ENCODE data around the gene SIM1.
A peak's percentile ranks its signal among the peaks of the same experiment; 100 is the strongest.

SIM1 gene

DNA sequence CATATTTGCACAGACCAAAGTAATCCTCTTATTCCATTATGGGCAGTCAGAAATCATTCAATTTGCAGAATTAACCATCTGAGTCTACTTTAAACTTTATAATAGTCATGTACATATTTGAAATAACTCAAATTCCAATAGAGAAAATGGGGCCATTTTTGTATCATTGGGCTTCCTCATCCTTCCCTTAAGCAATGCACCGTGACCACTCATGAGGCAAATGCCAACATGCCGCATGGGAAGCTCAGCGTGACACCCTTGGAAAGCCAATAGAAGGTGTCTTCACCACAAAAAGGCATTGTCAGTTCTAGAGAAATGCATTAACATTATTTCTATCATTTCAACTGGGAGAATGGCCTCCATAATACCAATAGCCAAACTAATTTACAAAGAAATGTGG is 38.5 kb downstream of the SIM1 start:
- no peak for DNase-seq

DNA sequence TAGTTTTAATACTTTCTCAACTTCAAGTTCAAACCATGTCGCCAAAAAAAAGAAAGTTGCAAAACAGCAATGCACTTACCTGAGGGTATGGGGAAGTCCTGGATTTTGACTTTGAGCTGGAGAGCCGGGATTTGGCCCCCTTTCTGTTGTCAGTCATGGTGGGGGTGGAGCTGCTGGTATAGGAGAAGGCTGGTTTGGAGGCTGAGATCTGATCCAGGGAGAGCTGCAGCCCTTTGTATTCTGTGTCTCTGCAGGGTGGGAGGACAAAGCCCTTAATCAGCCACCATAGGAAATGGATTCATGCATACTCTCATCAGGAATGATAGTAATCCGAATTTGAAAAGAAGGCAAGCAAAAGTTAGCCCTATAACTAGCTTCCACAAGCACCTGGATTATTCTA is 44.0 kb downstream of the SIM1 start:
- DNase-seq, result no peak

- no peak for DNase-seq
Observed at GRCh38 chr6:100417036-100417435, 47.7 kb downstream of the SIM1 start.

GRCh38 chr6:100415768-100416167 is 49.0 kb downstream of the SIM1 start:
- no peak for DNase-seq

GRCh38 chr6:100412872-100413271 is 51.8 kb downstream of the SIM1 start:
- DNase-seq, result no peak

DNA sequence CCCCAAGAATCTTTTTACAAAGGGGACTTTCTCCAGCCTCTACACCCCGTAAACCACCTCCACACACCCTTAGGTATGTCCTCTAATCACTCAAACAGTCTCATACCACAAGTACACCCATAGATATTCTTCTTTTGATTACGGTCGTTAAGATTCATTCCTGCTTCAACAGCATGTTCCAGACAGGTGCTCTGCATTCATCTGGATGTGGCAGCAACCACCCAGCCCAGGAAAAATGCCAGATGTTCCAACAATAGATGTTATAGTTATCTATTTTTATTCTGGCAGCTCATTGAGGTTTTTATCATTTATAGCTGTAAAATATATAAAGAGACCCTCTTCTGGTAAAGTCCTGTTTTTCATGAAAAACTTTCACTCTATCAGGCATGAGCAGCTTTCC is 60.7 kb downstream of the SIM1 start:
- DNase-seq, result no peak

- DNase-seq, result no peak
Observed at GRCh38 chr6:100393493-100393892, 71.2 kb downstream of the SIM1 start.

- no peak for DNase-seq
Observed at GRCh38 chr6:100392423-100392822, 72.3 kb downstream of the SIM1 start.

DNA sequence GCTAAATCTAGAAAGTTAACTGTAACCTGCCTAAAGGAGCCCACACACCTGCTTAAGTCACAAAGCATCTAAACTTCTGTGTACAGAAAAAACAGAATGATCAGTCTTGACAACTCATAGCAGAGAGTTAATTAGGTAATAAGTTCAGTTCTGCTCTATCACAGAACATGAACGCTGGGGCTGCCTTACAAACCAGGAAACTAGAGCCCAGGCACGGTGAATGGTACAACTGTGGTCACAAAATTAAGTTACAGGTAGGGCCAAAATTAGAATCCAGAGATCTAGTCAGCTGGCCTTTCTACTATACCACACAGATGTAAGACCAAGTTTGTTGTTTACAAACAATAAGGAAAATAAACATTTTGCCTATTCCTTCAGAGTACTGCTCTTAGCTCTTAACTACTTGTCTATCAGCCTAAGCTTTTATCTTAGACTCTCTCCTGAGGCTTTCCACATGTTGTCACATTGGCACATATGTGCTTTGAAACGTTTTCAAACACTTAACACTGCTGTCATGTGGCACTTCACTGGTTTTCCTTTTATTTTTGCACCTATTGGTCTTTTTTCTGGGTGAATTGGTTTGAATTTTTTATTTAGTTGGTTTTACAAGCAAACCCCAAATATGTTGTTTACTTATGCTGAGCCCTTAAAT is 75.7 kb downstream of the SIM1 start:
- no peak for DNase-seq

DNA sequence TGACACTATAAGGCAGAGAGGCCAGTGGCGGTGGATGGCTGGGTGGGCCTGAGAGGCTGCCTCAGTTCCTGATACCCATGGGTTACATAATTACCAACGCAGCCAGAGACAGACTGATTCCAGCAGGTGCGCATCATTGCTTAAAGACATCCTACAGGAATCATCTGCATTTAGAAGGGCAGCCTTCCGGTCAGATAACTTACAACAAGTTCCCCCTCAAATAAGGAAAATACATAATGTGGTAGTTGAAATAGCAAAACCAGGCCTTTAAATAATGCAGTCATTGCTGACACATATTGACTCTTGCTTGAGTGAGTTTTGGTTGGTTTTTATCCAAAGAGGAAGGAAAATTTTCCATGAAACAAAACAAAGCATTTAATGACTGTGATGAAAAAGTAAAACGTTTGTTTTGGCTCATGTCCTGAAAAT is 81.9 kb downstream of the SIM1 start:
- no peak for DNase-seq

DNA sequence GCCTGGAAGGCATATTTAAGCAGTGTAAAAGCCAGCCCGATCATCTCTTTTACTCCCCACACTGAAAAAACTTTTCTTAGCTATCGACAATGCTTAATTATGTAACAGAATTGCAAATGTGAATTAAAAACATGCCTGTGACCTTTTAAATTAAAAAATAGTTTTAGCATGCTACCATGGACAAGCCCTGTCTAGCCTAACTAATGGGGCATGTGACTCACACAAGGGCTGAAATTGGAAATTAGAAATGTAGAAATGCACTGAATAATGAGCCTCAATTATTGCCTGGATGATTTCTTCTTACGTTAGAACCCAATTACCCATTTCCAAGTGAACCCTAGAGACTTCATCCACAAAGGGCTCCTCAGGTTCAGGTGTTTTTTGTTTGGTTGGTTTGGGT is 82.7 kb downstream of the SIM1 start:
- no peak for DNase-seq

DNA sequence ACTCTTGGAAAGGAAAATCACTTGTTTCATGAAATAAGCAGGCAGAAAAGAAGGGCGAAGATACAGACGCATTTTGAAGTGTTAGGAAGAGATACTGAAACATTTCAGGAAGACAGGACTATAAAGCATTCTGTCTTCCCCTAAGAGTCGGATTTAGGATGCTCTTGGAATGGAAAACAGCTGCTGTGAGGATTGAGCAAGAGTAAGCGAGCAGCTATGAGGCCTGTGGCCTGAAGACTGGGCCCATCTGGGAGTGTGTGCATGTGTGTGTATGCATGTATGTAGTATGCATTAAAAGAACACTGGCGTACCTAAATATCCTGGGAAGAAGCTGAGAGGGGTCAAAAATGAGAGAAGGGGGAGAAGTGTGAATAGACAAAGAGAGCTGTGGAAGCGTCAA is 83.6 kb downstream of the SIM1 start:
- DNase-seq, result no peak

DNA sequence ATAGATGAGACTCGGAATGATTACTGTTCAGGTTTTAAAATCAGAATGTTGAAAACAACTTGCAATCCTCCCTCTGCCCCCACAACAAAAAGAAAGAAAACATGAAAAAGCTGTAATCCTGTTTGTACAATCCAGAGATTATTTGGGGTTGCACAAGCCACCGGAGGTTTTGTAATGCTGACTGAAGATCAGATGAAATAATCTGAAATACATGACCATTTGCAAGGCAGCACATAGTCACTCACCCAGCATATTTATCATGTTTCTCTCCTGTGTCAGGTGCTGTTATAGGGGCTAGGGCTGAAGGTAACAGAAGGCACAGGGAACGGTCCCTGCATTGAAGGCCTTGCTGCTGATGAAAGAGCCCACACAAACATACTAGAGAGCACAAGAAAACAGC is 85.3 kb downstream of the SIM1 start:
- DNase-seq, result no peak

- DNase-seq, result no peak
Observed at GRCh38 chr6:100378576-100378975, 86.1 kb downstream of the SIM1 start.

GRCh38 chr6:100376103-100376502 is 88.6 kb downstream of the SIM1 start:
- DNase-seq, result no peak

- no peak for DNase-seq
Observed at GRCh38 chr6:100372326-100373091, 92.2 kb downstream of the SIM1 start.

- DNase-seq, result no peak
Observed at GRCh38 chr6:100371591-100371990, 93.1 kb downstream of the SIM1 start.

- no peak for DNase-seq
Observed at GRCh38 chr6:100370265-100370664, 94.5 kb downstream of the SIM1 start.

DNA sequence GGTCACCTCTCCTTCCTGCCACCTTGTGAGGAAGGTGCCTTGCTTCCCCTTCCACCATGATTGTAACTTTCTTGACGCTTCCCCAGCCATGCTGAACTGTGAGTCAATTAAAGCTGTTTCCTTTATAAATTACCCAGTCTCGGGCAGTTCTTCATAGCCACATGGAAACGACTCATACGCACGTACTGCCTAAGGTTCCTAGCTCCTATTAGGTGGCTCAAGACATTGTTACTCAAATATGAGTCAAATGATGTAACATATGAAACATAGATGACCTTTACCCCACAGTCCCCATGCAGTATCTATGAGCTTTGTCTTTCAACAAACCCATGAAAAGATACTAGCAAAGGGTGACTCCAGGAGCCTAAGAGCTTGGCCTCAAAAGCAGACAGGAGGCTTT is 98.3 kb downstream of the SIM1 start:
- no peak for DNase-seq

- DNase-seq, result no peak
Observed at GRCh38 chr6:100363651-100364050, 101.1 kb downstream of the SIM1 start.

DNA sequence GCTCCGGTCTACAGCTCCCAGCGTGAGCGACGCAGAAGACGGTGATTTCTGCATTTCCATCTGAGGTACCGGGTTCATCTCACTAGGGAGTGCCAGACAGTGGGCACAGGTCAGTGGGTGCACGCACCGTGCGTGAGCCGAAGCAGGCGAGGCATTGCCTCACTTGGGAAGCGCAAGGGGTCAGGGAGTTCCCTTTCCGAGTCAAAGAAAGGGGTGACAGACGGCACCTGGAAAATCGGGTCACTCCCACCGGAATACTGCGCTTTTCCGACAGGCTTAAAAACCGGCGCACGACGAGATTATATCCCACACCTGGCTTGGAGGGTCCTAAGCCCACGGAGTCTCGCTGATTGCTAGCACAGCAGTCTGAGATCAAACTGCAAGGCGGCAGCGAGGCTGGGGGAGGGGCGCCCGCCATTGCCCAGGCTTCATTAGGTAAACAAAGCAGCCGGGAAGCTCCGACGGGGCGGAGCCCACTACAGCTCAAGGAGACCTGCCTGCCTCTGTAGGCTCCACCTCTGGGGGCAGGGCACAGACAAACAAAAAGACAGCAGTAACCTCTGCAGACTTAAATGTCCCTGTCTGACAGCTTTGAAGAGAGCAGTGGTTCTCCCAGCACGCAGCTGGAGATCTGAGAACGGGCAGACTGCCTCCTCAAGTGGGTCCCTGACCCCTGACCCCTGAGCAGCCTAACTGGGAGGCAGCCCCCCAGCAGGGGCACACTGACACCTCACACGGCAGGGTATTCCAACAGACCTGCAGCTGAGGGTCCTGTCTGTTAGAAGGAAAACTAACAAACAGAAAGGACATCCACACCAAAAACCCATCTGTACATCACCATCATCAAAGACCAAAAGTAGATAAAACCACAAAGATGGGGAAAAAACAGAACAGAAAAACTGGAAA is 109.7 kb downstream of the SIM1 start:
- DNase-seq, result peak; percentile 41

- no peak for DNase-seq
Observed at GRCh38 chr6:100353276-100354015, 111.3 kb downstream of the SIM1 start.

DNA sequence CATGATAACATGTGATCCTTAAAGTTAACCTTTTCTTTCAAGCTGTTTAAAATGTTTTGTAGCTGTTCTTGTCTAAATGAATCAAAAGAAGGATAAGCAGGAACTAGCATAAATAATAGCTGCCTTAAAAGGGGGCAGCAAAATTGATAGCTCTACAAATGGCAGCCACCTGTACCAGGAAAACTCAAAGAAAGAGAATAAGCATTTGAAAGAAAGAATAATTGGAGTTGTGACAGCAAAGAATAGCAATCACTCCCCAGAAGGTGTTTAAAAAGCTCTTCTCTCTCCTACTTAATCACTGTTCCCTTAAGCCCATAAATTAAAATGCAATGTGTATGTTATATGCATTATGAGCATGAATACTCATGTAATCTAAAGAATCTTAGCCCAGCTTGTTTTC is 114.6 kb downstream of the SIM1 start:
- DNase-seq, result no peak

Data from NCI-H2029 (cell line).